ENCODE results near the gene B4GALT6.

Gene B4GALT6

GRCh38 chr18:31630549-31630948 lies 53.8 kb downstream of the B4GALT6 start:
- no peak for DNase-seq

DNA sequence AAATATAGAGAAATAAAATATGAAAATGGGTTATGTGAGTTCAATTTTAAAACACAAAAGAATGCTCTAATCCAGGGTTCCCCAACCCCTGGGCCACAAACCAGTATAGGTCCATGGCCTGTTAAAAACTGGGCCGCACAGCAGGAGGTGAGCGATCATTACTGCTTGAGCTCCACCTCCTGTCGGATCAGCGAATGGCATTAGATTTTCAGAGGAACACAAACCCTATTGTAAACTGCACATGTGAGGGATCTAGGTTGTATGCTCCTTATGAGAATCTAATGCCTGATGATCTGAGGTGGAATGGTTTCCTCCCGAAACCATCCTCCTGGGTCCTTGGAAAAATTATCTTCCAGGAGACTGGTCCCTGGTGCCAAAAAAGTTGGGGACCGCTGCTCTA lies 58.0 kb downstream of the B4GALT6 start:
- DNase-seq: no peak

DNA sequence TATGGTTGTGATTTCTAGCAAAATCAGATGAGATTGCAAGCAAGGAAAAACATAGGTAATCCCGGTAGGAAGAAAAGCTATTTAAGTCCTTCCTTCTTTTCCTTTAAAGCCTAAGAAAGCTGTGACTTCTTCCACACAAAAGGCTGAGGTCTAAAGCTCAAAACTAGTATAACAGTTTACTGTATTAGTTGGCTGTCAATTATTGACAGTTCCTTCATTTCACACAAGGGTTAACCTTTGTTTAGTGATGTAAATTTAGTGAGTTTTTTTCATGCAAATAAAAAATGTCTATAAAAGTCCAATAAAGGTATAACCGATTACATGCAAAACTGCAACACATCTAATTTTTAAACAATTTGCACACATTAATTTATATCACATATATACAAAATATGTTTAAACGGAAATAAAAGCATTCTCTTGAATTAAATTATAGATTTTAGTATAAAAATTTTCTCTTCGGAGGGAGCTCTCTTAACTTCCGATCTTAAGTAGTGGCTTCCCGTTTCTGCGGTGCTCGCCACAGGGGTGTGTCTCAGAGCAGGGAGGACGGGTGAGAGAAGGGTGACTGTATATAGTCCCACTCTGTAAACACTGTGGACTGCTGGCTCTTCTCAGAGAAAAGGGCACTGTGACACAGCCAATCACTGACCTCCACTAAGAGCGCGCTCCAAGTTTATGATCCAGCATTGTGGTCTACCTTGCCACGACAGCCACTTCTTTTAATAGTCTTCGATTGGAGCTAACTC lies 59.3 kb downstream of the B4GALT6 start:
- DNase-seq: no peak

DNA sequence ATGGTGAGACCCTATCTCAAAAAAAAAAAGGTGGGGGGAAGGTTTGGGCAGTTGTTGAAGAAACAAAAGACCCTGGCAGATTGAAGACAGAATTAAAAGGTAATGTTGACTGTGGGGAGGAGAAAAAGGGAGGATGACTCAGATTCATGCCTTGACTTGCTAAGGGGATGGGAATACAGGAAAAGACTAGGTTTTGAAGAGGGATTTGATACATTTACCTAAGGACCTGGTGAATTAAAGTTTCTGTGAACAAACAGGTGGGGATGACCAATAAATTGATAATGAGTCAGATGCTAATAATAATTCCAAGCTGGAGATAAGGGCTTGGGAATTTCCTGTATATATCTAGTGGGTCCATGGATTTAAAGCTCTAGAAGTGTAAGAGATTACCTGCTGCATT lies 65.1 kb downstream of the B4GALT6 start:
- no peak for DNase-seq

DNA sequence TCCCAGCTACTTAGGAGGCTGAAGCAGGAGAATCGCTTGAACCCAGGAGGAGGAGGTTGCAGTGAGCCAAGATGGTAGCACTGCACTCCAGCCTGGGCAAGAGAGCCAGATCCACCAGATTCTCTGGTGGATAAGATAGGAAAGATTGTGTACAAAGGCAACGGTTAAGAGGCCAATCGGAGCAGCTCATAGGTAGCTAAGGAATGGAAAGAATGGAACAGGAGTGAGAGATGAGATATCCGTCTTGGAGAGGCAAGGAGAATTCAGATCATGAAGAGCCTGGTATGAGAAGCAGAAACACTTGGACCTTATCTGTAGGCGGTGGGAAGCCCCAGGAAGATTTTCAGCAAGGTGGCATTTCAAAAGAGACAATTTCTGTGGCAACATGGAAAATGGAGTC lies 65.6 kb downstream of the B4GALT6 start:
- no peak for DNase-seq

DNA sequence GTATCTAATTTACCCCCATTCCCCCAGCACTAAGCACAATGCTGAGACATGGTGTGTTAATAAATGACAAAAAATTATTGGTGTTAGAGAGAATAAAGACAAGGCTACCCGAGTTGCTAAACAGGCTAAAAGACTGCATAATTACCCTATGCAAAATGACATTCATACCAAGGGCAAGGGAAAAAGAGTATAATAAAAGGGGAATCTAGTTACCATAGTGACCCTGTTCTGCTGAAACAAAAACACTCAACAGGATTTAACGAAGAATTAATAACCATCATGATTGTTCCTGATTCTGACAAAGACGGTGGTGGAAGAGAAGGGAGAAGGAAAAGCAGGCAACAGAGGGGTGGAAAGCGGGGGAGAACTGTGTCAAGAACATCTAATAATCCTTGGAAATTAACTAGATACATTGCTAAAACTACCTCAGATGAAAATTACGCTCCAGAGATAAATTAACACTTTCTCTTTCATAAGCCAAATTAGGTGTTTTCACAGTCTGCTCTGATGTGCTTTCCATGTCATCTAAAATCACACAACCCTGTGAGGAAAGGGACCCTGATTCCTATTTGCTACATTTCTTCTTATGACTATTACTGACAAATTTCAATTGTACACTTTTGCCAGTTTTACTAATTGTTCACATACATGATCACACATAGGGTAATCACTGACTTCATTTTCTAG lies 67.2 kb downstream of the B4GALT6 start:
- no peak for DNase-seq

DNA sequence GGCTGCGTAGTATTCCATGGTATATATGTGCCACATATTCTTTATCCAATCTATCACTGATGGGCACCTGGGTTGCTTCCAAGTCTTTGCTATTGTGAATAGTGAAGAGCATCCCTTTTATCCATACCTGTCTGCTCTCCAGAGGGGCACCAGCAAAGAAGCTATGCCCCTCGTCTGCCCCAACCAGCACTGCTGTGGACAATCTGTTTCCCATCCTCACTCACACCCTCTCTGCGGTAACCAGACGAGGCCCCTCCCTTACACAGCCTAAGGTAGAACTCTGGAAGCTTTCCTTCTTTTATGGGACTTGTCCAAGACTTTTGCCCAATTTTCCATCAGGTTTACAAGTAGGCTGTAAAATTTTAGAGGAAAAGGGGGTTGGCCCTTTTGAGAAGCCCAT lies 67.8 kb downstream of the B4GALT6 start:
- DNase-seq: no peak

GRCh38 chr18:31614044-31614443 lies 70.3 kb downstream of the B4GALT6 start:
- no peak for DNase-seq

GRCh38 chr18:31612124-31612523 lies 72.3 kb downstream of the B4GALT6 start:
- DNase-seq: no peak

DNA sequence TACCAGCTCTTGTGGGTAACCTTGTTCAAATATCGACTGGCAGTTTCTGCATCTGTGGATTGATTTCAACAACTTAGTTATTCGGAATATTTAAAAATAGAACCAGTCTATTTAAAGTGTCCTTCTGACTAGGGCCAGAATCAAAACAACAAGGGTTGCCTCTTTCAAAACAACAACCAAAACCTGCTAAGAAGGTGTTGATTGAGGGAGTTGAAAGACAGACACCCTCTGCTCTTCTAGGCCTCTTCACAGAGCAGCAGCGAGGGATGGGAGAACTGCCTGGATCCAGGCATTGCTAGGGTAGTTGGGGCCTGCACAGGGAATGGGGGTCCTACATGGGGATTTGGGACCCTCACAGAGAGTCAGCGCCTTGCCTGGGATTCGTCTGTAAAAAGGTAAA lies 72.9 kb downstream of the B4GALT6 start:
- no peak for DNase-seq

GRCh38 chr18:31610286-31611205 lies 73.8 kb downstream of the B4GALT6 start:
- DNase-seq: no peak

DNA sequence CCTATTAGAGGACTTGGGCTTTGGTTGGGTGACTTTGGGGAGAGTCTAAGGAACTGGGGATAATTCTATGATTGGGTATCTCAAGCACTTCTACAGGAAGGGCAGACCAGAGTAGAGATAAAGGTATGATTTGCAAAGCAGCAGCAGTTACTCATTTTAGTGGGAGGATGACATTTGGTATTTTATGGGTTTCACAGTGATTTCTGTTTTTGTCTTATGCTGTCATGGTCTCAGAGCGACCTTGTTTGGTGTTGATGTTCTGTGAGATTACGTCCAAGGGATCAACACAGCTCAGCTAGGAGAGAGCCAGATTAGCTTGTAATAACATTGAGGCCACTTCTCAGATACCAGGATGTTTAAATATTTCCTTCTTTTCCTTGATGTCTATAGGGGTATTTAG lies 74.5 kb downstream of the B4GALT6 start:
- DNase-seq: no peak

GRCh38 chr18:31607384-31607783 lies 77.0 kb downstream of the B4GALT6 start:
- no peak for DNase-seq

DNA sequence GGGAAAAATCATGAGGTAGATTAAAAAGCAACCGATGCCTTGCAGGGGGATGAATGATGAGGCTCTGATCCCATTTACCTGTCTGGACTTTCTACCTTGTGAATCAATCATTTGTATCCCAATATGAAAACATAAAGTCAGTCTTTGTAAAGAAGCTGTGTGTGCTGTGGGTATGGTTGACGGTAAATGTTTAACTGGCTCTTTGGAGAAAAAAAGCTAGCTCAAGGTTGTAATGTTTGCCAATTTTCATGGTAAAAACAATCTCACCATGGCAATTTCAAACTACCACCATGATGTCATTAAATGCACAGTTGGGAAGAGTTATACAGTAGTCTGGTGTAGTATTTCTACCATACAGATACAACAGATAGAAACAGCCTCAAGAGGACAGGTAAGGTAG lies 78.1 kb downstream of the B4GALT6 start:
- DNase-seq: no peak

GRCh38 chr18:31603315-31603714 lies 81.1 kb downstream of the B4GALT6 start:
- no peak for DNase-seq

DNA sequence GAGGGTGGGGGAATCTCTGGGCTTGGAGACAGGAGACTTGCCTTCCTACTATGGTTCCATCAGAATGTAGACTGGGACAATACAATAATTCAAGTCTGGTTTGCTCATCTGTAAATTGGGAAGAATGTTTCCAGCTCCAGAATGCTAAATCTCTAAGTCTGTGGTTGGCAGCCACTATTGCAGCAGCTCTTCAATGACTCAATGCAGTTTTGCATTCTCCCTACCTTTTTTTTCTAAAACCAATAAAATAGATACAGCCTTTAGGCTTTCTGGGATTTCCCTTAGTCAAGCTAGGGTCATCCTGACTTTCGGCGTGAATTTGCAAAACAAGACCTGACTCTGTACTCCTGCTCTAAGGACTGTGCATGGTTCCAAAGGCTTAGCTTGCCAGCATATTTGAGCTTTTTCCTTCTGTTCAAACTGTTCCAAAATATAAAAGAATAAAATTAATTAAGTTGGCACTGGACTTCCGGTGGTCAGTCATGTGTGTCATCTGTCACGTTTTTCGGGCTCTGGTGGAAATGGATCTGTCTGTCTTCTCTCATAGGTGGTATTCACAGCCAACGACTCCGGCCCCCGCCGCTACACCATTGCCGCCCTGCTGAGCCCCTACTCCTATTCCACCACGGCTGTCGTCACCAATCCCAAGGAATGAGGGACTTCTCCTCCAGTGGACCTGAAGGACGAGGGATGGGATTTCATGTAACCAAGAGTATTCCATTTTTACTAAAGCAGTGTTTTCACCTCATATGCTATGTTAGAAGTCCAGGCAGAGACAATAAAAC lies 86.2 kb downstream of the B4GALT6 start:
- no peak for DNase-seq

DNA sequence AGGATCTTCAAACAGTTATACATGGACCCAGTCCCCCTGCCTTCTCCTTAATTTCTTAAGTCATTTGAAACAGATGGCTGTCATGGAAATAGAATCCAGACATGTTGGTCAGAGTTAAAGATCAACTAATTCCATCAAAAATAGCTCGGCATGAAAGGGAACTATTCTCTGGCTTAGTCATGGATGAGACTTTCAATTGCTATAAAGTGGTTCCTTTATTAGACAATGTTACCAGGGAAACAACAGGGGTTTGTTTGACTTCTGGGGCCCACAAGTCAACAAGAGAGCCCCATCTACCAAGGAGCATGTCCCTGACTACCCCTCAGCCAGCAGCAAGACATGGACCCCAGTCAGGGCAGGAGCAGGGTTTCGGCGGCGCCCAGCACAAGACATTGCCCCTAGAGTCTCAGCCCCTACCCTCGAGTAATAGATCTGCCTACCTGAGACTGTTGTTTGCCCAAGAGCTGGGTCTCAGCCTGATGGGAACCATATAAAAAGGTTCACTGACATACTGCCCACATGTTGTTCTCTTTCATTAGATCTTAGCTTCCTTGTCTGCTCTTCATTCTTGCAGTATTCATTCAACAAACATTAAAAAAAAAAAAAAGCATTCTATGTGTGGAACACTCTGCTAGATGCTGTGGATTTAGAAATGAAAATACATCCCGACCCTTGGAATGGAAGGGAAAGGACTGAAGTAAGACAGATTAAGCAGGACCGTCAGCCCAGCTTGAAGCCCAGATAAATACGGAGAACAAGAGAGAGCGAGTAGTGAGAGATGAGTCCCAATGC lies 88.1 kb downstream of the B4GALT6 start:
- no peak for DNase-seq

- no peak for DNase-seq
Observed at GRCh38 chr18:31595121-31595771, 89.1 kb downstream of the B4GALT6 start.

GRCh38 chr18:31592506-31593157 lies 91.7 kb downstream of the B4GALT6 start:
- no peak for DNase-seq

- no peak for DNase-seq
Observed at GRCh38 chr18:31591628-31592027, 92.8 kb downstream of the B4GALT6 start, which contains the start of gene TTR. Gene TTR (plus strand): TSS chr18:31591877. CDS start chr18:31591903, 26 bp downstream.

DNA sequence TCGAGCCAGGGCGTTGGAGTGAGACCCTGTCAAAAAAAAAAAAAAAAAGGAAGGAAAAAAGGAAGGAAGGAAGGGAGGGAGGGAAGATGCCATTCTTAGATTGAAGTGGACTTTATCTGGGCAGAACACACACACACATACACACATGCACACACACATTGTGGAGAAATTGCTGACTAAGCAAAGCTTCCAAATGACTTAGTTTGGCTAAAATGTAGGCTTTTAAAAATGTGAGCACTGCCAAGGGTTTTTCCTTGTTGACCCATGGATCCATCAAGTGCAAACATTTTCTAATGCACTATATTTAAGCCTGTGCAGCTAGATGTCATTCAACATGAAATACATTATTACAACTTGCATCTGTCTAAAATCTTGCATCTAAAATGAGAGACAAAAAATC lies 93.3 kb downstream of the B4GALT6 start:
- DNase-seq: no peak
